ENCODE measurements around the gene PRDM4.

Gene PRDM4

GRCh38 chr12:107774349-107775029 is 13.6 kb upstream of the PRDM4 start, which contains the start of gene ASCL4:
Gene ASCL4 (plus strand): TSS chr12:107774704. CDS start chr12:107775219, 515 bp downstream.
- TF ChIP-seq CTCF (IDR thresholded peaks at IDR 0.05; ENCODE audit: borderline replicate concordance, control extremely low read depth, extremely low read depth, insufficient read depth, missing control alignments), result no peak
- in situ Hi-C loops (cut with MboI; ENCODE audit: low sequenced_read_pairs, unreplicated experiment), result no loop called here
- no peak for DNase-seq (ENCODE audit: low spot score)

- no peak for TF ChIP-seq CTCF (IDR thresholded peaks at IDR 0.05; ENCODE audit: borderline replicate concordance, control extremely low read depth, extremely low read depth, insufficient read depth, missing control alignments)
- no peak for DNase-seq (ENCODE audit: low spot score)
- in situ Hi-C loops (cut with MboI; ENCODE audit: low sequenced_read_pairs, unreplicated experiment), result loop anchor here (10.0 kb wide), 1 partner anchor 117 kb away; no protein-coding TSS in a partner anchor
These were observed 6.5 kb upstream of the PRDM4 start for GRCh38 chr12:107767466-107767865.

- in situ Hi-C loops (cut with MboI; ENCODE audit: low sequenced_read_pairs, unreplicated experiment), result loop anchor here (10.0 kb wide), 1 partner anchor 119 kb away; no protein-coding TSS in a partner anchor
- no peak for TF ChIP-seq CTCF (IDR thresholded peaks at IDR 0.05; ENCODE audit: borderline replicate concordance, control extremely low read depth, extremely low read depth, insufficient read depth, missing control alignments)
- no peak for DNase-seq (ENCODE audit: low spot score)
These were observed 4.4 kb upstream of the PRDM4 start for GRCh38 chr12:107765316-107765715.

- in situ Hi-C loops (cut with MboI; ENCODE audit: low sequenced_read_pairs, unreplicated experiment), result loop anchor here (10.0 kb wide), 1 partner anchor 120 kb away; no protein-coding TSS in a partner anchor
- TF ChIP-seq CTCF (IDR thresholded peaks at IDR 0.05; ENCODE audit: borderline replicate concordance, control extremely low read depth, extremely low read depth, insufficient read depth, missing control alignments), result no peak
- DNase-seq (ENCODE audit: low spot score), result no peak
These were observed 3.7 kb upstream of the PRDM4 start for GRCh38 chr12:107764626-107765025.

- in situ Hi-C loops (cut with MboI; ENCODE audit: low sequenced_read_pairs, unreplicated experiment), result loop anchor here (10.0 kb wide), 1 partner anchor 122 kb away; no protein-coding TSS in a partner anchor
- no peak for DNase-seq (ENCODE audit: low spot score)
- TF ChIP-seq CTCF (IDR thresholded peaks at IDR 0.05; ENCODE audit: borderline replicate concordance, control extremely low read depth, extremely low read depth, insufficient read depth, missing control alignments), result no peak
These were observed 1.9 kb upstream of the PRDM4 start for GRCh38 chr12:107762874-107763273.

- DNase-seq (ENCODE audit: low spot score), result no peak
- no peak for TF ChIP-seq CTCF (IDR thresholded peaks at IDR 0.05; ENCODE audit: borderline replicate concordance, control extremely low read depth, extremely low read depth, insufficient read depth, missing control alignments)
- in situ Hi-C loops (cut with MboI; ENCODE audit: low sequenced_read_pairs, unreplicated experiment), result loop anchor here (10.0 kb wide), 1 partner anchor 123 kb away; no protein-coding TSS in a partner anchor
These were observed 566 bp upstream of the PRDM4 start for GRCh38 chr12:107761502-107761904.
